AG20443 (cell line): Measurements from ENCODE around the gene DMD.
"Not testable (repeated sequence)": the region's sequence is repeated elsewhere in the genome, so short reads cannot be mapped to it uniquely, and the experiment has no call there.

ENCODE experiments used
- DNase-seq: peaks from one replicate; pipeline ENCODE4 v3.0.0; 2012; ENCODE audit warnings: low spot score, mixed read lengths

The DMD gene

DNA sequence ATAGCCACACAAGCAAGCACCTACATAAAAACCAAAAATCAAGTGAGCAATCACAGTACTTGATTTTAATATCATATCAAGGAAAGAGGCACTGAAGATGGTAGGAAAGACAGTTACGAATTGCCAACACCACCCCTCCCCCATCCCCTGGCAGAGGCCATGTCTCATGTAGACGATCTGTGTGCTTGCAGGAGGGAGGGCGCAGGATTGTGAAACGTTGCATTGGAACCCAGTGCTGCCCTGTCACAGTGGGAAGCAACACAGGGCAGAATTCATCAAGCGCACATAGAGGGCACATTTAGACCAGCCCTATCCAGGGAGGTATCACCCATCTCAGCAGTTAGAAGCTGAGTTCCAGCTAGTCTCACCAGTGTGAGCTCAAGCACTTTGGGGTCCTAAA is 359.8 kb downstream of the DMD start:
- no peak for DNase-seq

DNA sequence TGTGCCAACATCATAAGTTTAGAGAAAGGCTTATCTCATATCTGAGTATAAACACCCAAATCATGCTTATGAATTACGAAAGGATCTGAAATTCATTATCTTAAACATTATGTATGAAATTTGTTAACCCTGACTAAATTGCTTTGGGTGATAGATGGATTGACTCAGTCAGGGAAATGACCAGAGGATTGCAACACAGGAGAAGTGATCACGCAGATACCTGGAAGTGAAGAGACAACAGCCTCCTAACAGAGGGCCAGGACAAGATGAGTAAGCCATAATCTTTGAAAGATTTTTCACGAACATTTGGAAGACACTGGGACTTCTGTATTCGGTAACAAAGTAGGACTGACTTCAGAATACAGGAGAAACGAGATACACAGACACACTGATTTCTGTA is 363.4 kb downstream of the DMD start:
- DNase-seq: no peak

DNA sequence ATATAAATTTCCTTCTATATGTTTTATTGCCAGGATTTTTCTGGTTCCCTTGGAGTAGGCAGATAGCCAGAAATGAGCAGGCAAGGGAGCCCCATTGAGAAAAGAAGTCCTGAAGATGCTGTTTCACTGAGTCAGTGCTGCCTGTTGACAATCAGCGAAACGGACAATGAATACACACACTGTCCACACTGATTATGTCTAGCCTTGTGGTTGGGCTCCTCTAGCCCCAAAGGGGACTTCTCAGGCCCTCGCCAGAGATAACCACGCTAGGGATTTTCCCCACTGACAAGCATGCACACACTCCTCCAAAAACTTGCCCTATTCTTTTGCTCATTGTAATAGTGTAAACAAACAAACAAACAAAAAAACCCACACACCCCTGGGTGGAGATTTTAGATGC is 369.3 kb downstream of the DMD start:
- no peak for DNase-seq

DNA sequence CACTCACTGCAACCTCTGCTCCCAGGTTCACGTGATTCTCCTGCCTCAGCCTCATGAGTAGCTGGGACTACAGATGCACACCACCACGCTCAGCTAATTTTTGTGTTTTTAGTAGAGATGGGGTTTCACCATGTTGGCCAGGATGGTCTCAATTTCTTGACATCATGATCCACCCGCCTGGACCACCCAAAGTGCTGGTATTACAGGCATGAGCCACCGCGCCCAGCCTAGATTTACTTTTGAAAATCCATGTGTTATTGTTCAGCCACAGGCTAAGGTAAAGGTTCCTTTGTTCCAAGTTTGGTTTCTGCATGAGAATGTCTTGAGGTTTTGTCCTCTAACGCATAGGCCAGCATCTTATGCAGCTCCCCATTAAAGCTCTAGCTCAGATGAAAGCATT is 371.6 kb downstream of the DMD start:
- DNase-seq: no peak

DNA sequence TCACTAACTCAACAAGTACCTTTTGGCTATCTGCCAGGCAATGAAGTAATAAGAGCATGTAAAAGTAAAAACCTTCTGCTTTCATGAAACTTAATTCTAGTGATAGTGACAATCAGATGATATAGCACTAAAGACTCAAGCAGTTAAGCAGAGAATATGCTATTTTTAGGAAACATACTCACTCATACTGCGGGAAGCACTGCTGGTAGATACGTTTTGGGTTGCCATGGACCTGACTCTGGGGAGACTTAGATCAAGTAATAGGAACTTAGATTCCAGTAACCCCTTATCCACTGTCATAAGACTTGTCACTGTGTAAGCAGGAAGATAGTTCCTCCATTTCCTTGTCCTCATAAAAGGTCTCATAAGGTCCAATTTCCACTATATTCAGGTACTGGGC is 386.3 kb downstream of the DMD start:
- DNase-seq: no peak

DNA sequence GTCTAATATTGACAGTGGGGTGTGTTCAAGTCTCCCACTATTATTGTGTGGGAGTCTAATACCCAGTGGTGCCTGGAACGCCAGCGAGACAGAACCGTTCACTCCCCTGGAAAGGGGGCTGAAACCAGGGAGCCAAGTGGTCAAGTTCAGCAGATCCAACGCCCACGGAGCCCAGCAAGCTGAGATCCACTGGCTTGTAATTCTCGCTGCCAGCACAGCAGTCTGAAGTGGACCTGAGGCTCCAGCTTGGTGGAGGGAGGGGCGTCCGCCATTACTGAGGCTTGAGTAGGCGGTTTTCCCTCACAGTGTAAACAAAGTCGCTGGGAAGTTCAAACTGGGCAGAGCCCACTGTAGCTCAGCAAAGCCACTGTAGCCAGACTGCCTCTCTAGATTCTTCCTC is 407.3 kb downstream of the DMD start:
- no peak for DNase-seq

DNA sequence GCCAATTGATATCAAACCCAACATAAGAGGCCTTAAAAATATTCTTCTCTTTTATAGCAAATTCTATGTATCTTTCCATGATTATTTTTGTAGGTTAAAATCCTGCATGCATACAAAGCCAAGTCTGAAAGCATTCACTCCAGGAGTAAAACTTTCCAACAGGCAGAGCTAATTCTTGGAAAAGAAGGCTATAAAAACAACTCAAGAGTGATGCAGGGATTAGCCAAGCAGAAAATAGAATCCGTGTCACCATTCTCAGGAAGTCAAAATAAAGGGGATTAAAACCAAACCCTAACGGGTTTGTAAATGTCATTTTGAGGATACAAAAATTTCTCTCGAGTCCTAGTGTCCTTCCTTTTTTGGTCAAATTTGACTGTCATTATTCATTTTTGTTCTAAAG is 412.4 kb downstream of the DMD start:
- no peak for DNase-seq

DNA sequence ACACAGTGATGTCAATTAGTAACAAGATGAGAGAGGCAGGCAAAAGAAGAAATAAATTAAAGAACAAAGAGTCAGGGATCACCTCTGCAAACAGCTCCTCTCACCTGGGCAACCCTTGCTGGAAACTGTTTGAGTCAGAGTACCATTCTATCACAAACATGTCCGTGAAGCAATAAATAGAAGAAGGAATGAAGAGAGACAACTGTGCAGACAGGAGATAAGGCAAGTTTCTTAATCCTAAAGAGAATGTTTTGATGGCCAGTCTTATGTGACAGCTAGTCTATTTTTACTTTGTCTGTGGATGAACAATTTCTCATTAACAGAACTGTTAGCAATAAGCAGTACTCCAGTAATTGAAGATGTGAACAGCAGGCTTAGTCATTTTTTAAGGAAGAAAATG is 422.4 kb downstream of the DMD start:
- no peak for DNase-seq

DNA sequence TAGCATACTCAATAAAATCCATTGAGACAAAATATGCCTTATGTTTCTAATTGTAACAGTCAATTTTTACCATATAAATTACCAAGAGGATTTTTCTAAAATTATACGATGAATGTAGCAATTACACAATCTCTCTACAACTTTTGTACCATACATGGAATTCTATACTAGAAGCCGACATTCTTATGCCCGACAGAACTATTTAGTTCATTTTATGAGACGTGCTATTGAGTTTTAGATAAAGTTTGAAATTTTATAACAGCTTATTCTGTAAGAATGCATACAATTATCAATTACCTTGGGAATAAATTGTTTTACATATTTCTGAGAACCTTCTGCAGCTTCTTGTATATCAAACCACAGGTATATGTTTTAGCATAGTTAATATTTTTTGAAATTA is 431.2 kb downstream of the DMD start:
- DNase-seq: no peak

DNA sequence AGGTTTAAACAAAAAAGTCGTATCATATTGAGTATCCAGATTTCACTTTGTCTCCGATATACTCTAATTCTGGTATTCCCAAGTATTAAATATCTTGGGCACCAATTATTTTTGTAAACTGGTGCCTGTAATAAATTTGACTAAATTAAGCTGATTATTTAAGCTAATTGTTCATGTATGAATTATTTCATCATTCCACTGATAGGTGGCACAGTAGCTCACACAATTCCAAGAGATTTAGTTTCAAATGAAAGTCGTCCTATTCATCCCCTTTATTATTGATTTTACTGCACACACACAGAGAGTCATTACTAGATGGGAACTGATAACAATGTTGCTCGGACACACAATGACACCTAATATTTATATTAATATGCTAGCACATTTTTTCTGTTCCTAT is 432.4 kb downstream of the DMD start:
- no peak for DNase-seq

DNA sequence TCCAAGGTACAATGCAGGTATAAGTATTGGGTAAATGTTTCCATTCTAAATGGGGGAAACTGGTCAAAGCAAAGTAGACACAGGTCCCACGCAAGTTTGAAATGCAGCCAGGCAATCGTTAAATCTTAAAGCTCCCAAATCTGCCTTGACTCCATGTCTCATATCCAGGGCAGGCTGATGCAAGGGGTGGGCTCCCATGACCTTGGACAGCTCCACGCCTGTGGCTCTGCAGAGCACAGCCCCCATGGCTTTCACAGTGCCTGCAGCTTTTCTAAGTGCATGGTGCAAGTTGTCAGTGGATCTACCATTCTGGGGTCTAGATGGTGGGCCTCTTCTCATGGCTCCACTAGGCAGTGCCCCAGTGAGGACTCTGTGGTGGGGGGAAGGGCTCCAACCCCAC is 436.4 kb downstream of the DMD start:
- DNase-seq: no peak

DNA sequence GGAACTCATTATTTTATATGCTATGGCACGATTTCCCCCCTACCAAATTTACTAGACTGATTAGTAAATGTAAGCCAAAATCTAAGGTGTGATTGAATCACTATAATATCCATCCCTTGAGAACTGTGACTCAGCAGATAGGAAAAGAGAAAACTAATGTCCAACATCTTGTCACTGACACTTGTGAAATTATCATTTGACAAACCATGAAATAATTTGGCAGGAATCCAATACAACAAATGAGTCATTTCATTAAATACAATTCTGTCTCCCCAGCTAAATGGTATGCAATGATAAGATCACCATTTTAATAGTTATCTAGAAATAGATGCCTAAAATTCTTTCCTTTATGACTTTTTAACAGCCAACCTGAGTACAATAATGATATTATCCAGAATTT is 462.3 kb downstream of the DMD start:
- no peak for DNase-seq

DNA sequence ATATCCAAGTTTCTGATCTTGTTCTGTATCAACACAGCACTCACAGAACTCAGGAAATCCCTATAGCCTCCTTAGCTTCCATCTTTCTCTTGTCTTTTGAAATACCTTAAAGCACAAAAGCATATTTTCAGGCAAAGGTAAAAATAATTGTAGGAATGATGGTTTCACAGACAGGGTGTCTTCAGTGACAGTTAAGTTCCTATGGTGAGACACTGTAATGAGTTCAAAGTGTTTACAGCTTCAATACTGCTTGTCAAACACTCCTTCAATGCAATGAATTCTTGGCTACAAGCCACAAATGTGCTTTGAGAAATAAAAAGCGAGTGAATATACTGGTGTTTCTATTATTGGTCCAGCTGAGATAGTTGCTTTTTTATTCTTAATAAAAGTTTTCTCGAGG is 466.0 kb downstream of the DMD start:
- no peak for DNase-seq

DNA sequence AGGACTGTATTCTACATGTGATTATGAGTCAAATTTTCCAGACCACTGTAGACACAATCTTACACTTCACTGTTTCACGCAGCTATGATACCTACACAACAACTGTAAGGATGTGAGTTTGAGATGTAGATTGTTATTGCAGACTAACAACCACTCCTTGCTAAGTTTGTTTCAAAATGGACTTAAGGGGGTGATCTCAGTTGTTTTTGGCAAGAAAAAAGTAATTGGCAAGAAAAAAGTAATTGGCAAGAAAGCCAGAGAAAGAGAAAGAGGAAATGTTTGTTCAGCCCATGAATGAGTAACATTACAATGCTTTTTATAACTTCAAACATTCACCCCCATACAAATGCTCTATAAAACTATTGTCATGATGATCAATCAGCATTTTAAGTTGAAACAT is 466.4 kb downstream of the DMD start:
- DNase-seq: no peak

DNA sequence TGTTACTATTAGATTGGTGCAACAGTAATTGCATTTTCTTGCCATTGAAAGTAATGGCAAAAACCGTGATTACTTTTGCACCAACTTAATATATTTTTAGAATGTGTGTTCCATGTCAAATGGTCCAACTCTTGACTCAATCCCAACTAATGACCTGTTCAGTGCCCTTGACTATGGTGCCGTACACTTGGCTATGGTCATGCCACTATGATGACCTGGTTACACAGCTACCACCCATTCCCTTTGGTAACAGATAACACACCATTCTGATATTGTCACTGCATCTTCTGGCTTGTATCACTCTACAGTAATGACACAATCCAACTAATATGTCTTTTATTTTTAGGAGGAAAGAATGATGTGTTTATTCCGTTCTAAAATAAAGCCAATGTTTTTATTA is 469.4 kb downstream of the DMD start:
- DNase-seq: no peak

DNA sequence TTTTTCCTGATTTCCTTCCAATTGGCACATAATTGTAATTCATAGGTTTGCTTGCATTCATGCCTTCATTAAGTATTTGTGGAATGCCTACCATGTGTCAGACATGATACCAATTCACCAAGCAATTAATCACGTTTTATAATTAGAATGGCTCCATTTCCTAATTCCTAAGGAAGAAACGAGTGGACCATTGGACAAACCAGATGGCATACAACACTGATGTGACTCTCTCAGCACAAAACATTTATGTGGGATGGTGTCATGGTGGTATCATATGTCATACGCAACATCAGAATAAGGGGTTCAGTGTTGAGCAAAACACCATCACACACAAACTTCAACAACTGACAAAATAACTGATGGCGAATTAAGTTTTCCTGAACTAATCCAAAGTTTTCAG is 502.8 kb downstream of the DMD start:
- DNase-seq: no peak

DNA sequence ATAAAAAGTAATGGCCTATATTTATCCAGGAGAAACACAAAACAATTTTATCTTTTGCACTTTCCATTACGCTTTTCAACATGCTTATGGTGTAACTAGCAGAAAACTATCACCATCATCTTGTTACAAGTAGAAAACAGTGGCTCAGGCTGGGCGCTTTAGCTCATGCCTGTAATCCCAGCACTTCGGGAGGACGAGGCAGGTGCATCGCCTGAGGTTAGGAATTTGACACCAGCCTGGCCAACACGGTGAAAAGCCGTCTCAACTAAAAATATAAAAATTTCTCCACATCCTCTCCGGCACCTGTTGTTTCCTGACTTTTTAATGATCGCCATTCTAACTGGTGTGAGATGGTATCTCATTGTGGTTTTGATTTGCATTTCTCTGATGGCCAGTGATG is 506.0 kb downstream of the DMD start:
- not testable (repeated sequence) for DNase-seq

DNA sequence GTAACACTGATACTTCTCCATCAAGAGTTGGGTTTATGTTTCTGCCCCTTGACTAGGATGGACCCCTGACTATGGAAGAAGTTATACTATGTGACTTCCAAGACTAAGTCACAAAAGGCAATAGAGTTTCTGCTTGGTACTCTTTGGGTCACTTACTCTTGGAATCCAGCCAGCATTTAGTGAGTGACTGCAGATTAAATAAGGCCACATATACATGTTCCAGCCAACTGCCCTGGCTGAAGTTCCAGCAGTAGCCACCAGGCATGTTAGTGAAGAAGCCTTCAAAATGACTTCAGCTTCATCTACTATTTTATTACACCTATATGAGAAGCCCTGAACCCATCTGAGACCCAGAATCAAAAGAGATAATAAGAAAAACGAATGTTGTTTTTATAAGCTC is 524.0 kb downstream of the DMD start:
- DNase-seq: no peak

DNA sequence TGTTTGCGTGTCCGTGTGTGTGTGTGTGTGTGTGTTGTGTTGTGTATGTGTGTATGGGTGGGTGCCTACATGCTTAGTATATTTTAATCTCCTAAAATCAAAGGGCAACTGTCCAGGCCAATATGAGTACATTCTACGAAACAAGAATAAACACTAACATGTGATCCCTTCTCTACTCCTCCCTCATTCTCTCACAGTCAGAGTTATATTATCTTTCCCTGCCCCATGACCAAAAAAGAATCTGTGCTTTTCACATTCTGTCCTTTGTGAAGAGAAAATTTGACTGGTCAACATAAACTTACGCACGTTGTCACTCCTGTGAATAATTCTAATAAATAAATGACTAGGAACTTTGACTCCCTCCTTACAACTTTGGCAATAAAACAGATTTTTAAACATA is 532.9 kb downstream of the DMD start:
- no peak for DNase-seq

DNA sequence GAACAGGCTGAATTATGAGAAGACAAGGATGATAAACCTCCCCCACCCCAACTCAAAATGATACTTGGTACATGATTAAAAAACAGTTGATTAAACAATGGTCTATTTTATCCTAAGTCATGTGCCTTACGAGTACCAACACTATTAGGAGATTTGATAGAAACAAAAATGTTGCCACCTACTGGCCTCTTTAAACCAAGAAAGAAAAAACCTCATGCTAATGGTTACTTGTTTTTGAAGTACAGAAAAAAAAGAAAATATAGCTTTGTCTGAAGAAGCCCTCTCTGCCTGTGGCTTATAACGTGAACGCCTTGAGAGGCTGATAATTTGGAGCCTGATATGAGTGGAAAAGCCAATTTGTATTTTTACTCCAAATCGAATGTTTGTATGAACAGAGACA is 538.2 kb downstream of the DMD start:
- DNase-seq: no peak

DNA sequence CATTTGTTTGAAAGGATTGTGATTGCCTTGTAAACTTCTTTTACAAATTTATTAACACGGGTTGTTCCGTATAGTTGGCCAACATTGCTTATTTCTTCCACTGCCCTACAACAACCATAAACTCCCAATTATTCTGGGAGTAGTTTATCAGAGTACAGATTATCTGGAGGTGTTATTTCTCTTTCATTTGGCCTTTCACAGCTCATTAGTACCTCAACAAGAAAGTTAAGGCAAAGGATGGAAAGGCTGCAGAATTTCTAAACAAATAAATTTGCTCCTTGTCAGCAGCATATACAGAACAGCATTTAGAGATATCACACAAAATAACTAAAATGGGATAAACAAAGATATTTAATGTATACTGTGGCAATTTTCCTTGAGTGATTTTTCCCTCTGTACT is 548.8 kb downstream of the DMD start:
- DNase-seq: no peak

DNA sequence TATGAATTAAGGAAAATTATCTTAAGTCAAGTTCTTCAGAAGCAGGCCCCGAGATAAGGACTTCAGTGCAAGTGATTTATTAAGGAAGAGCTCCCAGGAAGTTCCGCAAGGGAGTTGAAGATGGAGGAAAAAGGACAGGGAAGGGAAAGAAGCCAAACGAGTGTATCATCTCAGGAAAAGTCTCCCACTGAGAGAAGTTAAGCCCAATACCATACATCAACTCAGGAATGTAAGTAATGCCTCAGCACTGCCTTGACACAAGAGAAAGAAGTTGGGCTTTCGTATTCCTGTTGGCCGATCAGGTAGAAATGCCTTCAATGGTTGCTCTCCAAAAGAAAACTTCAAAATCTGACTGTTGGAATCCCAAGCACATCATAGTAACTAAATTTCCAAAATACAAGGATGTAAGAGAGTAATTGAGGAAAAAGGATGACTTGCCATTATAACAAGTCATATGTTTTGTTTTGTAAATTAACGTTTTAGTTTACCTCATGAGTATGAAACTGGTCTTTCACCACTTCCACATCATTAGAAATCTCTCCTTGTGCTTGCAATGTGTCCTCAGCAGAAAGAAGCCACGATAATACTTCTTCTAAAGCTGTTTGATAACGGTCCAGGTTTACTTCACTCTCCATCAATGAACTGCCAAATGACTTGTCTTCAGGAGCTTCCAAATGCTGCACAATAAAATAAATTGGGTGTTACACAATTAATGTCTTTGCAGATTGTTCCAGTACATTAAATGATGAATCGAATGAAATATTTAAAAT is 566.7 kb downstream of the DMD start:
- no peak for DNase-seq

DNA sequence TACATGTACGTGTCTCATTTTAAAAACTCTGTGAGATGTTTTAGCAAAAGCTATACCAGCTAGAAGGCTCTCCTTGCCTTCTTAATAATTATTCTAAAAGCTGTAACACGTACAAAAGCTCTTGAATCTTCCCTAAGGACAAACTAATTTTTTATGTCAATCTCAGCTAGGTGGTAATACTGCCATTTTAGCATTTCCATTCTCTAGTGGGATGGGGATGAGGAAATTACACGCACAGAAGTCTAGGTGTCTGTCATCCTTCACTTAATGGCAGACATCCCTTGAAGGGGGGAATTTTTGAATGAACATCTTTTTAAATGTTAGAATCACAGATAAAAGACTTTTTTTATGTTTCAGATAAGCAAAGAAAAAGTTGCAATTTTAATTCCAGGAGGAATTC is 569.1 kb downstream of the DMD start:
- DNase-seq: no peak

DNA sequence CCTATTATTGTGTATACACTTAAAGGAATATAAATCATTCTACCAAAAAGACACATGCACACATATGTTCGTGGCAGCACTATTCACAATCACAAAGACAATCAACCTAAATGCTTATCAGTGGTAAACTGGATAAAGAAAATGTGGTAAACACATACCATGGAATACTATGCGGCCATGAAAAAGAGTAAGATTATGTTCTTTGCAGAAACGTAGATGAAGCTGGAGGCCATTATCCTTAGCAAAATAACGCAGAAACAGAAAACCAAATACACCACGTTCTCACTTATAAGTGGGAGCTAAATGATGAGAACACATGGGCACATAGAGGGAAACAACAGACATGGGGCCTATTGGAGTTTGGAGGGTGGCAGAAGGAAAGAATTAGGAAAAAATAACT is 593.2 kb downstream of the DMD start:
- DNase-seq: no peak

DNA sequence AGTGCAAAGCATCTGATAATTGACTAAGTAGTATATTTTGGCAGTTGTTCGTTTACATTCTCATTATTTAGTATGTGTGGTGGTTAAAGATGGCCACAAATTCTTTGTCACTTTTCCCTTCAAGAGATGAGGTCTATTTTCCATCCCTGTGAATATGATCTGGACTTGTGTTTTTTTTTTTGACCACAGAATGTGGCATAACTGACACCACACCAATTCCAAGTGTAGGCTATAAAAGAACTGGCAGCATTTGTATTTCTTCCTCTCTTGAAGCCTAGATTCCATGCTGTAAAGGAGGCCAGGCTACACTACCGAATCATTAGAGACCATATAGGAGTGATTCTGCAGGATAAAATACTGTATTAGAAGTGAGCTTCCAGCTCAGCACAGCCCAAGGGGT is 596.6 kb downstream of the DMD start:
- no peak for DNase-seq
